Trophoblast cell (in vitro differentiated cells and primary cell): ENCODE data around the gene C1orf87.

Experiments used
- DNase-seq, 2 donors: peaks; one replicate each; pipeline ENCODE4 v3.0.0-alpha.2; 2016
- H2AFZ ChIP-seq: 2 replicates; pipeline ENCODE4 v1.6.1; 2013; ENCODE audit warnings: low read length, moderate library complexity, mild to moderate bottlenecking; ENCODE audit not compliant: insufficient read depth, poor library complexity
- H2AK5ac ChIP-seq: 2 replicates; pipeline ENCODE4 v1.6.1; 2013; ENCODE audit warnings: mild to moderate bottlenecking, low read length
- H2BK120ac ChIP-seq: 2 replicates; pipeline ENCODE4 v1.6.1; 2013; ENCODE audit warnings: low read length, mild to moderate bottlenecking, moderate library complexity; ENCODE audit not compliant: insufficient read depth, poor library complexity
- H2BK12ac ChIP-seq: 2 replicates; pipeline ENCODE4 v1.6.1; 2013; ENCODE audit warnings: mild to moderate bottlenecking, low read length, moderate library complexity
- H2BK5ac ChIP-seq: 2 replicates; pipeline ENCODE4 v1.6.1; 2013; ENCODE audit warnings: low read length, low read depth, moderate library complexity, mild to moderate bottlenecking; ENCODE audit not compliant: poor library complexity
- H3K14ac ChIP-seq: 2 replicates; pipeline ENCODE4 v1.6.1; 2013; ENCODE audit warnings: mild to moderate bottlenecking, low read length
- H3K18ac ChIP-seq: 2 replicates; pipeline ENCODE4 v1.6.1; 2013; ENCODE audit warnings: mild to moderate bottlenecking, low read length
- H3K23ac ChIP-seq: 2 replicates; pipeline ENCODE4 v1.6.1; 2013; ENCODE audit warnings: low read length
- H3K27ac ChIP-seq: 2 replicates; pipeline ENCODE4 v1.5.1; 2013; ENCODE audit warnings: low read depth, mild to moderate bottlenecking, inconsistent platforms, low read length, moderate library complexity
- H3K27me3 ChIP-seq: 2 replicates; pipeline ENCODE4 v1.6.1; 2013; ENCODE audit warnings: inconsistent platforms, mild to moderate bottlenecking, low read length, moderate library complexity; ENCODE audit not compliant: insufficient read depth
- H3K36me3 ChIP-seq, 2 experiments: 1 replicate in 1 of 2; 2 replicates in 1 of 2; pipeline ENCODE4 v1.6.1; 2013; ENCODE audit warnings: low read length in 2 of 2, mild to moderate bottlenecking in 2 of 2, moderate library complexity in 1 of 2; ENCODE audit not compliant: insufficient read depth in 2 of 2, control insufficient read depth in 1 of 2
- H3K4ac ChIP-seq: 2 replicates; pipeline ENCODE4 v1.6.1; 2013; ENCODE audit warnings: low read depth, mild to moderate bottlenecking, low read length, moderate library complexity
- H3K4me1 ChIP-seq, 2 experiments: 1 replicate in 1 of 2; 2 replicates in 1 of 2; pipeline ENCODE4 v1.6.1; 2013; ENCODE audit warnings: low read length in 2 of 2, mild to moderate bottlenecking in 2 of 2, moderate library complexity in 1 of 2; ENCODE audit not compliant: insufficient read depth in 2 of 2, control insufficient read depth in 1 of 2
- H3K4me2 ChIP-seq: 2 replicates; pipeline ENCODE4 v1.6.1; 2013; ENCODE audit warnings: inconsistent platforms, mild to moderate bottlenecking, low read length, moderate library complexity
- H3K4me3 ChIP-seq: 2 replicates; pipeline ENCODE4 v1.5.1; 2013; ENCODE audit warnings: mild to moderate bottlenecking, low read depth, low read length, inconsistent platforms
- H3K79me1 ChIP-seq: one replicate; pipeline ENCODE4 v1.6.1; 2013; ENCODE audit warnings: low read length
- H3K79me2 ChIP-seq: 2 replicates; pipeline ENCODE4 v1.6.1; 2013; ENCODE audit warnings: low read length, mild to moderate bottlenecking; ENCODE audit not compliant: control insufficient read depth, insufficient read depth, poor library complexity
- H3K9ac ChIP-seq: 2 replicates; pipeline ENCODE4 v1.6.1; 2013; ENCODE audit warnings: mild to moderate bottlenecking, low read length
- H3K9me3 ChIP-seq: 2 replicates; pipeline ENCODE4 v1.6.1; 2013; ENCODE audit warnings: low read depth, mild to moderate bottlenecking, control low read depth, inconsistent platforms, low read length; ENCODE audit not compliant: insufficient read depth
- H4K12ac ChIP-seq: 2 replicates; pipeline ENCODE4 v1.6.1; 2013; ENCODE audit warnings: low read depth, mild to moderate bottlenecking, low read length, moderate library complexity
- H4K8ac ChIP-seq: 2 replicates; pipeline ENCODE4 v1.6.1; 2013; ENCODE audit warnings: low read depth, mild to moderate bottlenecking, low read length, moderate library complexity
- H4K91ac ChIP-seq: one replicate; pipeline ENCODE4 v1.6.1; 2013; ENCODE audit warnings: low read depth, mild to moderate bottlenecking, low read length, moderate library complexity
- WGBS: extraction: QIAGEN DNeasy Blood & Tissue Kit; methylation state at CpG from one replicate; pipeline ENCODE4 v1.1.7; 2013; ENCODE audit warnings: missing lambda C conversion rate; ENCODE audit not compliant: insufficient read length, insufficient coverage; ENCODE audit errors: extremely low coverage; 5-methylcytosine and 5-hydroxymethylcytosine counted together

C1orf87 gene

DNA sequence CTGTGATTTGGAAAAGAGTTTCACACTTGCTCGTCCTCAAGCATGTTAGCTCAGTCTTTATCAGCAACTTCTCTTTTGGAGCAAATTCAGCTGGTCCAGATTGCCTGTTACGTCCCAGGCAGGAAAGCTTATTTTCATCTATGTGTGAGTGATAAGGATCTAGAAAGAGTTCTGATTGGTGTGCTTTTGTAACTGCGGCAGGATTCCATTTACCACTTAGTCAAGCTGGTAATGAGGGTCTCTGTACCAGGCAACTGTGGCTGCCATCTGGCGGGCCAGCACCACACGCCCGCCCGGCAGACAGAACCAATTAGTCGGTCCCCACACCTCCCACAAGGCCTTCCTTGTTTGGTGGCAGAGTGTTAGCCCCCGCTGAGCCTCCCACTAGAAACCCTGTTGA, 21.0 kb downstream of the C1orf87 start:
- no peaks in the 10 kb centered on the region for H3K27me3 ChIP-seq
- H4K12ac ChIP-seq, result no peak overlapping the region
- H3K4me2 ChIP-seq, result no peak overlapping the region
- no peak overlapping the region for H2BK120ac ChIP-seq
- no peaks in the 10 kb centered on the region for H3K4me1 ChIP-seq
- no peaks in the 10 kb centered on the region for H3K79me1 ChIP-seq
- H3K9ac ChIP-seq, result no peak overlapping the region
- no peak overlapping the region for H2AK5ac ChIP-seq
- DNase-seq, result no peak
- no peak overlapping the region for H2BK5ac ChIP-seq
- no peaks in the 10 kb centered on the region for H3K9me3 ChIP-seq
- no peak overlapping the region for H3K27ac ChIP-seq
- no peak overlapping the region for H4K91ac ChIP-seq
- no peak overlapping the region for H4K8ac ChIP-seq
- H3K79me2 ChIP-seq, result no peaks in the 10 kb centered on the region
- no peak overlapping the region for H3K14ac ChIP-seq
- H2AFZ ChIP-seq, result no peak overlapping the region
- H3K23ac ChIP-seq, result no peak overlapping the region
- no peak overlapping the region for H3K4me3 ChIP-seq
- no peak overlapping the region for H3K4ac ChIP-seq
- WGBS, result no CpG with 5 or more reads among the region's 9 CpGs
- H3K18ac ChIP-seq, result no peak overlapping the region
- H2BK12ac ChIP-seq, result no peak overlapping the region
- H3K36me3 ChIP-seq, result no peaks in the 10 kb centered on the region

DNA sequence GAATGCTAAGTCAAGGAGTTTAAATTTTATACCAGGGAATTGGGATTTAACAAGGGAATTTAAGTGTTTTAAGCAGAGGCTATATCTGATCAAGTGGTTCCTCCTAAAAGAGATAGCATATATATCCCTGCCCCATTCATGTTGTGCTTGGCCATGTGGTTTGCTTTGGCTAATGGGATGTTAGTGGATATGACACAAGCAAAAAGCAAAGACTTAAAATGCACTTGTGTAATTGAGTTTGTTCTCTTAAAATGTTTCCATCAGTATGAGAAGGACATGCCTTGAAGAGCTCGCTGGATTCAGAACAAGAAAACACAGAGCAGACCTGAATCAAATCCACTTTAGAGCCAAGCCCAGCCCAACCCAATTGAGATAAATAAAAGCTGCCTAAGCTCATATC, 22.4 kb downstream of the C1orf87 start:
- no peak overlapping the region for H4K8ac ChIP-seq
- H3K79me1 ChIP-seq, result no peaks in the 10 kb centered on the region
- H2BK12ac ChIP-seq, result no peak overlapping the region
- H3K4me2 ChIP-seq, result no peak overlapping the region
- no peak overlapping the region for H2AFZ ChIP-seq
- H3K4me1 ChIP-seq, result no peaks in the 10 kb centered on the region
- no peak overlapping the region for H3K9ac ChIP-seq
- no peaks in the 10 kb centered on the region for H3K9me3 ChIP-seq
- no peak for DNase-seq
- no peak overlapping the region for H3K23ac ChIP-seq
- H3K79me2 ChIP-seq, result no peaks in the 10 kb centered on the region
- H4K91ac ChIP-seq, result no peak overlapping the region
- H3K27ac ChIP-seq, result no peak overlapping the region
- no peak overlapping the region for H3K4ac ChIP-seq
- no peak overlapping the region for H2BK5ac ChIP-seq
- H3K14ac ChIP-seq, result no peak overlapping the region
- no peak overlapping the region for H4K12ac ChIP-seq
- H3K27me3 ChIP-seq, result no peaks in the 10 kb centered on the region
- no peak overlapping the region for H2BK120ac ChIP-seq
- H3K4me3 ChIP-seq, result no peak overlapping the region
- no peak overlapping the region for H3K18ac ChIP-seq
- H2AK5ac ChIP-seq, result no peak overlapping the region
- no CpG with 5 or more reads among the region's 1 CpG for WGBS
- H3K36me3 ChIP-seq, result no peaks in the 10 kb centered on the region

DNA sequence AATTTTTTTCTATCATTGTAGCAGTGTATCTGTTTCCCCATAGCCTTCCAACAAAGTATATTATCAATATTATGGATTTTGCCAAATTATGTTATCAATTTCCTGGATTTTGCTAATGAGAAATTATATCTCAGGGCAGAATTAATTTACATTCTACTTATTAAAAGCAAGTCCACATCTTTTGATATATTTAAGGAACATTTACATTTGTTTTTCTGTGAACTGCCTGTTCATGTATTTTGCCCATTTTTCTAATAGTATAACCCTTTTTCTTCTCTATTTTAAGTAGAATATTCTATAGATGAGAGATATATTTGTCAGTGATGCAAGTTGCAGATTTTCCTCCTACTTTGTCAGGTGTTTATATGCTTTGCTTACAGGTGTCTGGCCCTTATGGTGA, 24.4 kb downstream of the C1orf87 start:
- Histone ChIP-seq H4K12ac (no peak overlapping the region), H3K4me3 (no peak overlapping the region), H3K4me1 (no peaks in the 10 kb centered on the region), H3K27me3 (no peaks in the 10 kb centered on the region), H3K79me2 (no peaks in the 10 kb centered on the region), H3K9ac (no peak overlapping the region), H3K18ac (no peak overlapping the region), H4K91ac (no peak overlapping the region), H2AK5ac (no peak overlapping the region), H4K8ac (no peak overlapping the region), H3K14ac (no peak overlapping the region), H3K9me3 (no peaks in the 10 kb centered on the region), H3K27ac (no peak overlapping the region), H3K79me1 (no peaks in the 10 kb centered on the region), H2BK12ac (no peak overlapping the region), H2BK5ac (no peak overlapping the region), H2AFZ (no peak overlapping the region), H3K36me3 (no peaks in the 10 kb centered on the region), H3K4me2 (no peak overlapping the region), H3K4ac (no peak overlapping the region), H2BK120ac (no peak overlapping the region), H3K23ac (no peak overlapping the region)
- no peak for DNase-seq

DNA sequence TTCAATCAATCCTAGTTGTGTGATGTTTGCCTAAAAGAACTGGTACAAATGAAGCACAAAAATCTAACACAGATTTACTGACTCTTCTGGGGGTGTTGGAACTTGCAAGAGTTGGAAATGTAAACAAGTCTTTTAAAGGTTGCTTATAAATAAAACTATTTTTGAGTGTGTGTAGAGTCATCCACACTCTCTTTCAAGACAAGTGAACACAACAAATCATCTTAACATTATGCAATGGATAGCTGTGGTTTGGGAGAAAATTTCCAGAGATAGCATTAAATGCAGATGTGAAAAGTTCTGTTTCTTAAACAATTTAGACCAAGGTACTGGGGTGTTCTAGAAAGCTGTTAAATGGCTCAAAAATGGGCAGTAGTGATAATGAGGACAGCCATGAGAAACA, 28.7 kb downstream of the C1orf87 start:
- Histone ChIP-seq H2BK12ac (no peak overlapping the region), H3K79me1 (no peaks in the 10 kb centered on the region), H3K9me3 (no peaks in the 10 kb centered on the region), H3K18ac (no peak overlapping the region), H2AK5ac (no peak overlapping the region), H3K4me1 (no peaks in the 10 kb centered on the region), H3K27ac (no peak overlapping the region), H2AFZ (no peak overlapping the region), H3K79me2 (no peaks in the 10 kb centered on the region), H3K4ac (no peak overlapping the region), H2BK120ac (no peak overlapping the region), H4K12ac (no peak overlapping the region), H3K27me3 (no peaks in the 10 kb centered on the region), H3K4me3 (no peak overlapping the region), H2BK5ac (no peak overlapping the region), H3K36me3 (no peaks in the 10 kb centered on the region), H4K91ac (no peak overlapping the region), H3K9ac (no peak overlapping the region), H3K14ac (no peak overlapping the region), H3K4me2 (no peak overlapping the region), H4K8ac (no peak overlapping the region), H3K23ac (no peak overlapping the region)
- no peak for DNase-seq

DNA sequence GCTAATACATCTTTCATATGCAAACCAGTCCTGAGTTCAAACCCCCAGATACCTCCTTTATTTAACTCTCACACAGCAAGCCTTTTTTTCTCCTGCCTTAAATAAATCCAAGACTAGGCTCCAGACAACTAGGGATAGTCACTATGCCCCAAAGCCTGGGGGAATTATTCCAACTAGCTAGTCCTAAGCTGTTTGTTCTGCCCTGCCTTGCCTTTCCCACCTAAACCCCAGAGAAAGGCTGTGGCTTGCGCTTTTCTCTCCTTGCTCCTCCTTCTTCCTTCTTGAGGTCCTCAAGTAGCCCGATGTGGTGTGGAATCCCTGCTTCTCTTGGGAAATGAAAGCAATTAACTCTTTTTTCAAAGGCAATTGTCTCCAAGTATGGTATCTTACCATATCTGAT, 31.8 kb downstream of the C1orf87 start:
- Histone ChIP-seq H3K27ac (no peak overlapping the region), H3K4ac (no peak overlapping the region), H3K4me2 (no peak overlapping the region), H3K9ac (no peak overlapping the region), H4K91ac (no peak overlapping the region), H3K79me1 (no peaks in the 10 kb centered on the region), H3K79me2 (no peaks in the 10 kb centered on the region), H4K8ac (no peak overlapping the region), H4K12ac (no peak overlapping the region), H3K27me3 (no peaks in the 10 kb centered on the region), H3K4me3 (no peak overlapping the region), H3K14ac (no peak overlapping the region), H2AFZ (no peak overlapping the region), H3K23ac (no peak overlapping the region), H2BK120ac (no peak overlapping the region), H2BK12ac (no peak overlapping the region), H3K36me3 (no peaks in the 10 kb centered on the region), H2BK5ac (no peak overlapping the region), H3K18ac (no peak overlapping the region), H2AK5ac (no peak overlapping the region), H3K9me3 (no peaks in the 10 kb centered on the region), H3K4me1 (no peaks in the 10 kb centered on the region)
- DNase-seq, result no peak
- no CpG with 5 or more reads among the region's 2 CpGs for WGBS
